GM19395 (cell line): Measurements from ENCODE around the gene ZBTB24.
"Not testable (repeated sequence)": the region's sequence is repeated elsewhere in the genome, so short reads cannot be mapped to it uniquely, and the experiment has no call there.

Experiments
- ATAC-seq: cut with Tn5 transposase; IDR thresholded peaks from one replicate; pipeline ENCODE4 v1.9.1; 2021; ENCODE audit warnings: mild to moderate bottlenecking, moderate library complexity; ENCODE audit not compliant: unreplicated experiment

The ZBTB24 gene

DNA sequence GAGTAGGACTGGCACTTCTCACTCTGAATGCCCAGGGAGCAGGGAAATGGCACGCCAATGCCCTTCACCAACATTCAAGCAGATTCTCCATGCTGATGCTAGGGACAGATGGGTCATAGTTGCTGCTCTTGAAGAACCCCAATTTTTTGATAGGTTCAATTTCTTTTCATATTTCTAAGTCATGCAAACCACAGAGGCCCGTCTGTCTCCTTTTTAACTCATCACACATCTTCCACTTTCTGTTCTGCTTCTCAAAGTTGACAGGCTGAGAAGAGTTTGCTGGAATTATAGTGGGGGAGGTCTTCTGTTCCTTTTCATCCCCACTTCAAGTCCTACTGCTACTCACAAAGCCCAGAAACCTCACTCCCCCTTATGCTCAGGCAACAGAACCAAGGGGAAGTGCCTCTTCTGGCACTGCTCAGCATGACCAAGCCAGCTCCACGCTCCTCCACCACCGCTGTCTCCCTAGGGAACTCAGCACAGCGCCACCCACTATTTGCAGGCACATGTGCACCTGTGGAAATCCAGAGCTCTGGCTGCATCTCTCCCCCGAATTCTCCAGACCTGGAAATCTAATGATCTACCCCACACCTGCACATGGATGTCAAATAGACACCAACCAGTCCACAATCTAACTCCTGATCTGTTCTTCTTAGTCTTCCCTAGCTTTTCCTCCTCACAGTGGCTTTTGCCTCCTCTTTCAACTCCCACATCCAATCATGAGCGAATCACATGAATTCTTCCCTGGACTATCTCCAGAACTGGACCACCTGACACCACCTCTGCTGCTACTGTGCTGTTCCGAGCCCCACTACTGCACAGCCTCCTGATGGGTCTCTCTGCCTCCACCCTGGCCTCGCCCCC is 10.7 kb downstream of the ZBTB24 start:
- ATAC-seq: peak; percentile 63

- no peak for ATAC-seq
Measured at GRCh38 chr6:109471105-109471810, 11.8 kb downstream of the ZBTB24 start.

DNA sequence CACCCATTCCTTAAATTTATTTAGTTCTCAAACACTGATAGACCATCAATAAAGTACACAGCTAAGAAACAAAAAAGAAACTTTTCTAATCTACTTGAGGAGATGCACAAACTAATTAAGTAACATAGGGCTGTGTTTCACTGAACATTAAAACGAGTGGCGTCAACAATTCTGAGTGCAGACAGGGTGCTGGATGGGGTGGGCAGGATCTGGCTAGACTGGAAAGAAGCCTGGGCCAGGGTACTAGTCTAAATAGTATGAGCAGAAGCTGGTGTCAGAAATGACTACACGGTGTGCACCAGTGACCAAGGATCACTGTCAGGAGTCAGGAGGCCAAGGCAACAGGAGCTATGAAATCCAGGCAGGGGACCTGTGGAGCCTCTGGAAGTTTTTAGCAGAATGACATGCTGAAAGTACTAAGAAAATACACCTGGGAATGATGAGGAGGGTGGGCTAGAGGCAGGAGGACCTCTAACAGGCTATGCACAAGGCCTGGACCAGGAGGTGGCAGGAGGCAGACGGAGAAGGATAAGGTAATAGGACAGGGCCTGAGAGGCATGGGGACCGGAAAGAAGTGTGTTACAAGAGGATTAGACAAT is 13.3 kb downstream of the ZBTB24 start:
- ATAC-seq: no peak

DNA sequence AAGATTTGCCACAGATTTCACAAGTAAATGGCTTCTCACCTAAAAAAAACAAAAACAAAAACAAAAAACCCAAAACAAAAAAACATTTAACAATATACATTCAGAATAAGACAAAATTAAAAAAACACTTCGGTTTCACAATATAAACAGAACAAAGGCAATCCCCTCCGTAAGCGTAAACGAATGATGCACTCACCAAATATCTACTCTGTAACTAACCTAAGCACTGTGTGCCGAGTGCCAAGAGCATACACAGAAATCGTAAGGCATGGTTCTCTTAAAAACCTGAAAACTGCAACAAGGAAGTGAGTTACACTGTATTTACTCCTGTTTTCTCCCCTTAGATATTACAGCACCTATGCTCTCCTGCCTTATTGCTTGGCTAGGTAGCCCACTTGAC is 15.3 kb downstream of the ZBTB24 start:
- ATAC-seq: no peak

GRCh38 chr6:109466212-109466923 is 16.7 kb downstream of the ZBTB24 start:
- ATAC-seq: no peak

DNA sequence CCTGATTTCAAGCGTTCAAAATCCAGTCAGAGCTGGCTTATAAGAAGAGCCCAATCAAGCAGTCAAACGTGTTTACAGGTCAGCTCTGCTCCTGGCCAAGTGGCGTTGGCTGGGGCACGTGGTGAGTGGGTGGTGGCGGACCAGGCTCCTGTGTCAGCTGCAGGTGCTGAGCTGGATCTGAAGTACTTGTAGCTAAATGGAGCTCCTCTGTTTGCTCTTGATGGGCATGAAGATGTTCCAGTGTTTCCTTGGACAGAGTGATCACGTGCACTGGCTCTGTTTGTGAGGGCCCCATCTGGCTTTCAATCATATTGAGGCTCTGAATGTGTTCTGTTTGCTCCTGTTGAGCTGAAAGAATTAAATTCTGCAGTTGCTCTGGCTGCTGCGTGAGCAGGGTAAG is 17.2 kb downstream of the ZBTB24 start:
- no peak for ATAC-seq

DNA sequence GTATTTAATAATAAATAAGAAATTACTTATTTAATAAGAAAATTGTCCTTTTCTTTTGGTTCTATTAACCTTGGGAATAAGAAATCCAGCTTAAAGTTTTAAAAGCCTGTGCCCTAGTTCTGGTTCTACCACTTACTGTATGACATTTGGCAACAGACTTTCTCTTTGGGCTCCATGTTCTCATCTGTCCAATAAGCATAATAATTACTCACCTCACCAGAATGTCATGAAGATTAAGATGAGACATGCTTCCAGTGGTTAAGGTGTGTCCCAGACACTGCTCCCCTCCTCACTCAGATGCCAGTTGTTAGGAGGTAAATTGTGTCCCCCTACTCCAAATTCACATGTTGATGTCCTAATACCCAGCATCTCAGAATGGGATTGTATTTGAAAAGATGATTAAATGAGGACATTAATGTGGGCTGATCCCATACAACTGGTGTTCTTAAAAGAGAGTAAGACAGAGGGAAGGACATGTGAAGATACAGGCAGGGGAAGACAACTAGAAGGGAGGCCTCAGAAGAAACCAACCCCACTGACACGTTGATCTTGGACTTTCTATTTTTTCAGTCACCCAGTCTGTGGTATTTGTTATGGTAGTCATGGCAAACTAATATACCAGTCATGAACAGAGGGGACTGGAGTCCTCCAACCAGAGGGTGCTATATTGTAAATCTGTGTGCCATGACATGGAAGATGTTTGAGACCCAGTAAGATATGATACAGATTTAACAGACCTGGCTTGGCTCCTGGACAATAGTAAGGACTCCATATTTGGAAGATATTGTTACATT is 21.1 kb downstream of the ZBTB24 start:
- no peak for ATAC-seq

DNA sequence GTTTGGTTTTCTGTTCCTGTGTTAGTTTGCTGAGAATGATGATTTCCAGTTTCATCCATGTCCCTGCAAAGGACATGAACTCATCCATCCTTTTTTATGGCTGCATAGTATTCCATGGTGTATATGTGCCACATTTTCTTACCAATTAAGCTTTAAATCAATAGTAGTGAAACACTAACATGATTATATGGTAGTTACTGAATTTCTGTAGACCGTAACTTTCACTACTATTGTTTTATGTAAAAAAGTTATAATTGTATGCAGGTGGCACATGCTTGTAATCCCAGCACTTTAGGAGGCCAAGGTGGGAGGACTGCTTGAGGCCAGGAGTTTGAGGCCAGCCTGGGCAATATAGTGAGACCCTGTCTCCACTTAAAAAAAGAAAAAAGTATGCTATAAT is 21.8 kb downstream of the ZBTB24 start:
- not testable (repeated sequence) for ATAC-seq

- ATAC-seq: no peak
Measured at GRCh38 chr6:109460161-109460829, 22.7 kb downstream of the ZBTB24 start.

- ATAC-seq: no peak
Measured at GRCh38 chr6:109458774-109459531, 24.1 kb downstream of the ZBTB24 start.

GRCh38 chr6:109457562-109457996 is 25.4 kb downstream of the ZBTB24 start:
- ATAC-seq: no peak

GRCh38 chr6:109456710-109457561 is 26.1 kb downstream of the ZBTB24 start:
- ATAC-seq: no peak

DNA sequence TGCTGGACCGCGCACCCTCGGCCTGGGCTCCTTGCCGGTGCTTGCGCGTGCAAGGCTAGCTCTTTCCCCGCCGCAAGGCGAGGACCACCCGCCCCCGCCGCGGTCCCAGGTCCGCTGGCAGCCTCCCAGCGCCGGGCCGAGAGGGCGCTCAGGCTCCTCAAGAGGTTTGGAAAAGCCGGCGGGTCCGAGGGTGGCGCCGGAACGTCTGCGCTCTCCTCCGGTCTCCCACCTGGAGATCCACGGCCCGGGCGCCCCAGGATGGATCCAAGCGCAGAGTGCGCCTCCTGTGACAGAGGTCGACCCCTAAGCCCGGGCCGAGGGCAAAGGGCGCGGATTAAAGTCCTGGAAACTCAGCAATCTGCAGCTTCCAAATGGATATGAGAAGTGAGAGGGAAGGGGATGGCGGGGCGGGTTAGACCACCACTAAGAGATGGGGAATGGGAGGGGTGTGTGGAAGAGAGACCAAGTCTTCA is 26.9 kb downstream of the ZBTB24 start:
- peak; percentile 17 for ATAC-seq

DNA sequence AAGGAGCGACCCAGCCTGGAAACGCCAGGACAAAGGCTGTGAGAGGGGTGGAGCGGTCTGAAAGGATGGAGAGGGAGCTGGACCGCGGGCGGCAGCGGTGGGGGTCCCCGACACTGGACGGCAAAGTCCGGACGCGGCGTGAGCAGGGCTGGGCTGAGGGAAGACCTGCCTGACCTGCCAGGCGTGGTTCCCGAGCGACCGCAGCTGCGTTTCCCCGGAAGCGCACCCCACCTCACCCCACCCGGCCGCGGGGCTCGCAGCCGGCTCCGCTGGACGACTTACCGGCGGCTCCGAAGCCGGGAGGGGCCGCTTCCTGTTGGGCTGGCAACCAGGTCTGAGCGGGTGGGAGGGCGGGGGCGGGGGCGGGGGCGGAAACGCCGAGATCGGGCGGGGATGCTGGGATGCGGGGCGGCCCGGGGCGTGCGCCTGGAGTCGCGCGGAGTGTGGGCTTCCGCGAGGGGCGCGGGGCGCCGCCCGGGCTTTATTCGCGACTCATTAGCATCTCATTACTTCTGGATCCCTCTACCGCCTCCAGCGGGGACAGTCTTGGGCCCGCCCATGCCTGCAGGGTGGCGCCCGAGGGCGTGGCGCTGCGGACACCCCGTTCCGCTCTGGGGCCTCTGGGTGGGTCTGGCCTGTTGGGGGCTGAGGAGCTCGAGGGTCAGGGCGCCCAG is 27.4 kb downstream of the ZBTB24 start, which contains the start of gene MICAL1:
TSS of gene MICAL1 (minus strand) at position 336 of the 674 bp plus-strand sequence. CDS start 1,576 bp downstream, outside the sequence.
- ATAC-seq: peak; percentile 53

GRCh38 chr6:109454496-109455436 is 28.3 kb downstream of the ZBTB24 start:
- peak; percentile 37 for ATAC-seq
